Measurements from ENCODE around the gene KRTAP5-2. TPM values are rescaled to one million over a fixed set of nuclear protein-coding genes. Genes with fewer than 3 reads are reported as not detected.

KRTAP5-2 gene
- total RNA-seq, 2 donors from 2014 or later = not detected

- no peak for ATAC-seq (ENCODE audit: insufficient number of reproducible peaks, low FRiP score, low read depth)
- H3K4me3 ChIP-seq = no peak overlapping the region
- TF ChIP-seq, protein P1, sequence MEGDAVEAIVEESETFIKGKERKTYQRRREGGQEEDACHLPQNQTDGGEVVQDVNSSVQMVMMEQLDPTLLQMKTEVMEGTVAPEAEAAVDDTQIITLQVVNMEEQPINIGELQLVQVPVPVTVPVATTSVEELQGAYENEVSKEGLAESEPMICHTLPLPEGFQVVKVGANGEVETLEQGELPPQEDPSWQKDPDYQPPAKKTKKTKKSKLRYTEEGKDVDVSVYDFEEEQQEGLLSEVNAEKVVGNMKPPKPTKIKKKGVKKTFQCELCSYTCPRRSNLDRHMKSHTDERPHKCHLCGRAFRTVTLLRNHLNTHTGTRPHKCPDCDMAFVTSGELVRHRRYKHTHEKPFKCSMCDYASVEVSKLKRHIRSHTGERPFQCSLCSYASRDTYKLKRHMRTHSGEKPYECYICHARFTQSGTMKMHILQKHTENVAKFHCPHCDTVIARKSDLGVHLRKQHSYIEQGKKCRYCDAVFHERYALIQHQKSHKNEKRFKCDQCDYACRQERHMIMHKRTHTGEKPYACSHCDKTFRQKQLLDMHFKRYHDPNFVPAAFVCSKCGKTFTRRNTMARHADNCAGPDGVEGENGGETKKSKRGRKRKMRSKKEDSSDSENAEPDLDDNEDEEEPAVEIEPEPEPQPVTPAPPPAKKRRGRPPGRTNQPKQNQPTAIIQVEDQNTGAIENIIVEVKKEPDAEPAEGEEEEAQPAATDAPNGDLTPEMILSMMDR (IDR thresholded peaks at IDR 0.05) = no peak
- no peaks in the 10 kb centered on the region for H3K36me3 ChIP-seq
- H3K9me3 ChIP-seq = no peaks in the 10 kb centered on the region
- DNase-seq (ENCODE audit: low spot score) = no peak
- no peaks in the 10 kb centered on the region for H3K27me3 ChIP-seq (replicated peaks; ENCODE audit: insufficient read depth)
- no peak overlapping the region for H3K27ac ChIP-seq
- H3K4me1 ChIP-seq (ENCODE audit: control insufficient read depth in 1 of 2, low read depth in 2 of 2) = no peaks in the 10 kb centered on the region
These were observed 40.2 kb upstream of the KRTAP5-2 start for GRCh38 chr11:1638344-1638743.

DNA sequence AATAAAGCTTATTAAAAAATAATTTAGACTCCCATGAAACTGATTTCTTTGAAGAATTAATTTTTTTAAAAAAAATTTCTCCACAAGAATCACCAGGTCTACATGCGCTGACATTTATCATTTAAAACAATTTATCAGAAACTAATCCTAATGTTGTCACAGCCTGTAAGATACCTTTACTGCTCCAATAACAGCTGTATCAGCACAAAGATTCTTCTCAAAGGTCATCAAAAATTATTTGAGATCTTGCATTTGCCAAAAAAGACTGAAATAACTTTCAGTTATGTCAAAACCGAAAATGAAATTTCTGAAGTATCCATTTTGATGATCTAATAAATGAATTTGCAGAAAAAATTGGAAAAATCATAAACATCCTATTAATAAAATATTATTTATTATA lies 39.5 kb upstream of the KRTAP5-2 start:
- Histone ChIP-seq H3K4me3 (no peak overlapping the region), H3K9me3 (no peaks in the 10 kb centered on the region), H3K27me3 (replicated peaks; ENCODE audit: insufficient read depth) (no peaks in the 10 kb centered on the region), H3K36me3 (no peaks in the 10 kb centered on the region), H3K27ac (no peak overlapping the region), H3K4me1 (ENCODE audit: control insufficient read depth in 1 of 2, low read depth in 2 of 2) (no peaks in the 10 kb centered on the region)
- TF ChIP-seq, protein P1 (IDR thresholded peaks at IDR 0.05) = no peak
- ATAC-seq (ENCODE audit: insufficient number of reproducible peaks, low FRiP score, low read depth) (no peak), DNase-seq (ENCODE audit: low spot score) (no peak)

- no peaks in the 10 kb centered on the region for H3K27me3 ChIP-seq (replicated peaks; ENCODE audit: insufficient read depth)
- TF ChIP-seq, protein P1 (IDR thresholded peaks at IDR 0.05) = no peak
- no peak overlapping the region for H3K27ac ChIP-seq
- H3K4me3 ChIP-seq = no peak overlapping the region
- no peaks in the 10 kb centered on the region for H3K36me3 ChIP-seq
- H3K4me1 ChIP-seq (ENCODE audit: control insufficient read depth in 1 of 2, low read depth in 2 of 2) = no peaks in the 10 kb centered on the region
- DNase-seq (ENCODE audit: low spot score) (no peak), ATAC-seq (ENCODE audit: insufficient number of reproducible peaks, low FRiP score, low read depth) (no peak)
- no peaks in the 10 kb centered on the region for H3K9me3 ChIP-seq
These were observed 38.3 kb upstream of the KRTAP5-2 start for GRCh38 chr11:1636291-1636950.

DNA sequence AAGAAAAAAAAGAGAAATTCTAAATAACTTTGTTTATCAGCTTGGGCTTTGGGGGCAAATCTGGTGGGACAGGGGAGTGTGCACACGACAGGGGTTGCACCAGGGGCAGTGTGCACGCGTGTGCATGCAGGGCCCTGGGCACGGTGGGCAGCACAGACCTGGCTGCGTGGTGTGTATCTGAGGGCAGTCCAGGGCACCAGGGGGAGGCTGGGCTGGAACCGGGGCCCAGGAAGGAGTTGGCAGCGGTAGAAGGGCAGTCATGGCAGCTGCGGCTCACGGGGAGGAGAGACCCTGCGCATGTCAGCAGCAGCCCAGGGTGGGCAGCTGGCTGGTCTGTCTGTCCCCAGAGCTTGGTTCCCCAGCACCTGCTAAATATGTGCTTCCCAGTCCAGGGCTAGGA lies 35.8 kb upstream of the KRTAP5-2 start:
- H3K27me3 ChIP-seq (replicated peaks; ENCODE audit: insufficient read depth) = peaks cover 7% of the 10 kb centered on the region
- H3K4me3 ChIP-seq = no peak overlapping the region
- no peak overlapping the region for H3K27ac ChIP-seq
- no peak for ATAC-seq (ENCODE audit: insufficient number of reproducible peaks, low FRiP score, low read depth)
- no peaks in the 10 kb centered on the region for H3K36me3 ChIP-seq
- no peak for DNase-seq (ENCODE audit: low spot score)
- no peaks in the 10 kb centered on the region for H3K9me3 ChIP-seq
- no peaks in the 10 kb centered on the region for H3K4me1 ChIP-seq (ENCODE audit: control insufficient read depth in 1 of 2, low read depth in 2 of 2)
- TF ChIP-seq, protein P1 (IDR thresholded peaks at IDR 0.05) = no peak

- Histone ChIP-seq H3K27me3 (replicated peaks; ENCODE audit: insufficient read depth) (peaks cover 7% of the 10 kb centered on the region), H3K4me1 (ENCODE audit: control insufficient read depth in 1 of 2, low read depth in 2 of 2) (no peaks in the 10 kb centered on the region), H3K27ac (no peak overlapping the region), H3K9me3 (no peaks in the 10 kb centered on the region), H3K4me3 (no peak overlapping the region), H3K36me3 (no peaks in the 10 kb centered on the region)
- ATAC-seq (ENCODE audit: insufficient number of reproducible peaks, low FRiP score, low read depth) (no peak), DNase-seq (ENCODE audit: low spot score) (no peak)
- TF ChIP-seq, protein P1 (IDR thresholded peaks at IDR 0.05) = no peak
These were observed 34.1 kb upstream of the KRTAP5-2 start for GRCh38 chr11:1632053-1632714.

Data from thoracic aorta (tissue), 2 donors.